HG03135 (cell line): ENCODE measurements around the gene VRK1.
"Not testable (repeated sequence)": the region's sequence is repeated elsewhere in the genome, so short reads cannot be mapped to it uniquely, and the experiment has no call there.

Source experiments
- ATAC-seq: cut with Tn5 transposase; IDR thresholded peaks from one replicate; pipeline ENCODE4 v1.9.1; 2021; ENCODE audit warnings: mild to moderate bottlenecking, moderate library complexity; ENCODE audit not compliant: unreplicated experiment

VRK1 gene

GRCh38 chr14:96796851-96797581, at the start of gene VRK1:
Gene VRK1, plus strand, starts transcription at chr14:96797382. Its CDS starts 36,090 bp downstream, at chr14:96833472.
- ATAC-seq, result peak; percentile 96

- ATAC-seq, result no peak
Measured at GRCh38 chr14:96747608-96748007, 49.6 kb upstream of the VRK1 start.

GRCh38 chr14:96748362-96748761, 48.8 kb upstream of the VRK1 start:
- ATAC-seq, result no peak

GRCh38 chr14:96751505-96751904, 45.7 kb upstream of the VRK1 start:
- no peak for ATAC-seq

- no peak for ATAC-seq
Measured at GRCh38 chr14:96752125-96752524, 45.1 kb upstream of the VRK1 start.

- no peak for ATAC-seq
Measured at GRCh38 chr14:96752594-96752993, 44.6 kb upstream of the VRK1 start.

- no peak for ATAC-seq
Measured at GRCh38 chr14:96754162-96754844, 42.9 kb upstream of the VRK1 start.

- ATAC-seq, result no peak
Measured at GRCh38 chr14:96754845-96755184, 42.4 kb upstream of the VRK1 start.

- no peak for ATAC-seq
Measured at GRCh38 chr14:96756745-96757144, 40.4 kb upstream of the VRK1 start.

GRCh38 chr14:96757456-96757855, 39.7 kb upstream of the VRK1 start:
- ATAC-seq, result no peak

- ATAC-seq, result no peak
Measured at GRCh38 chr14:96761066-96761465, 36.1 kb upstream of the VRK1 start.

GRCh38 chr14:96762650-96763049, 34.5 kb upstream of the VRK1 start:
- peak; percentile 97 for ATAC-seq

- no peak for ATAC-seq
Measured at GRCh38 chr14:96764012-96764411, 33.2 kb upstream of the VRK1 start.

GRCh38 chr14:96765205-96765604, 32.0 kb upstream of the VRK1 start:
- ATAC-seq, result not testable (repeated sequence)

- no peak for ATAC-seq
Measured at GRCh38 chr14:96772929-96773328, 24.3 kb upstream of the VRK1 start.

- no peak for ATAC-seq
Measured at GRCh38 chr14:96776791-96777190, 20.4 kb upstream of the VRK1 start.

GRCh38 chr14:96780500-96780899, 16.7 kb upstream of the VRK1 start:
- no peak for ATAC-seq

GRCh38 chr14:96781371-96781770, 15.8 kb upstream of the VRK1 start:
- no peak for ATAC-seq

GRCh38 chr14:96782436-96782835, 14.7 kb upstream of the VRK1 start:
- no peak for ATAC-seq

GRCh38 chr14:96783043-96783914, 13.9 kb upstream of the VRK1 start:
- no peak for ATAC-seq

GRCh38 chr14:96783915-96784224, 13.3 kb upstream of the VRK1 start:
- no peak for ATAC-seq

GRCh38 chr14:96790186-96790585, 7.0 kb upstream of the VRK1 start:
- no peak for ATAC-seq
